Liver (tissue), 3 donors: ENCODE results near the gene TJP3.

Experiments used
- JUND ChIP-seq, 2 donors: IDR thresholded peaks; 2 replicates each; pipeline ENCODE4 v1.6.1; 2016; ENCODE audit warnings: antibody characterized with exemption in 2 of 2
- RAD21 ChIP-seq, 2 donors: IDR thresholded peaks; 2 replicates each; pipeline ENCODE4 v1.6.1; 2016; ENCODE audit warnings: antibody characterized with exemption in 2 of 2, mild to moderate bottlenecking in 2 of 2
- TAF1 ChIP-seq: conservative IDR thresholded peaks from 2 replicates; pipeline ENCODE4 v1.6.1; 2016; ENCODE audit warnings: antibody characterized with exemption, mild to moderate bottlenecking
- TF ChIP-seq, protein P1 (sequence below): fragments of 150-350 bp; IDR thresholded peaks from 2 replicates; pipeline ENCODE4 v1.5.1; 2017; ENCODE audit warnings: improper control_type of control experiment, low read depth, low read length; ENCODE audit not compliant: missing input control
- TF ChIP-seq, protein P2 (sequence below): IDR thresholded peaks from 2 replicates; pipeline ENCODE4 v1.6.1; 2016; ENCODE audit warnings: antibody characterized with exemption, mild to moderate bottlenecking
- TF ChIP-seq, protein P3 (sequence below): IDR thresholded peaks from 2 replicates; pipeline ENCODE4 v1.6.1; 2016; ENCODE audit warnings: antibody characterized with exemption
- donor health status: healthy.
- donor health status: healthy.

DNA sequence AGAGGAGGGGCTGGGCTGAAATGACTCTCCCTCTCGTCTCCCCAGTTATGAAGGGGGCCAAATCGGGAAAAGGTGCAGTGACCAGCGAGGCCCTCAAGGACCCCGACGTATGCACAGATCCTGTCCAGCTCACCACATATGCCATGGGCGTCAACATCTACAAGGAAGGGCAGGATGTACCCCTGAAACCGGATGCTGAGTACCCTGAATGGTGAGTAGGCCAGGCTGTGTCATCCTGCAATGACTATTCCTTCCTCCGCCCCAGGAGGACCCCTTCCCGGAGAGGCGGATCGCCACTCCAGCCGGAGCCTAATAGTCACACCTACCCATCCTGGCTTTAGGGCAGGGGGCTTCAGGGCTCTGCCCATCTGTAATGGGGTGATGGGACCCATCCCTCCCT, 56.9 kb downstream of the TJP3 start:
- TF ChIP-seq, protein P1, sequence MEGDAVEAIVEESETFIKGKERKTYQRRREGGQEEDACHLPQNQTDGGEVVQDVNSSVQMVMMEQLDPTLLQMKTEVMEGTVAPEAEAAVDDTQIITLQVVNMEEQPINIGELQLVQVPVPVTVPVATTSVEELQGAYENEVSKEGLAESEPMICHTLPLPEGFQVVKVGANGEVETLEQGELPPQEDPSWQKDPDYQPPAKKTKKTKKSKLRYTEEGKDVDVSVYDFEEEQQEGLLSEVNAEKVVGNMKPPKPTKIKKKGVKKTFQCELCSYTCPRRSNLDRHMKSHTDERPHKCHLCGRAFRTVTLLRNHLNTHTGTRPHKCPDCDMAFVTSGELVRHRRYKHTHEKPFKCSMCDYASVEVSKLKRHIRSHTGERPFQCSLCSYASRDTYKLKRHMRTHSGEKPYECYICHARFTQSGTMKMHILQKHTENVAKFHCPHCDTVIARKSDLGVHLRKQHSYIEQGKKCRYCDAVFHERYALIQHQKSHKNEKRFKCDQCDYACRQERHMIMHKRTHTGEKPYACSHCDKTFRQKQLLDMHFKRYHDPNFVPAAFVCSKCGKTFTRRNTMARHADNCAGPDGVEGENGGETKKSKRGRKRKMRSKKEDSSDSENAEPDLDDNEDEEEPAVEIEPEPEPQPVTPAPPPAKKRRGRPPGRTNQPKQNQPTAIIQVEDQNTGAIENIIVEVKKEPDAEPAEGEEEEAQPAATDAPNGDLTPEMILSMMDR, result no peak
- TF ChIP-seq, protein P2, sequence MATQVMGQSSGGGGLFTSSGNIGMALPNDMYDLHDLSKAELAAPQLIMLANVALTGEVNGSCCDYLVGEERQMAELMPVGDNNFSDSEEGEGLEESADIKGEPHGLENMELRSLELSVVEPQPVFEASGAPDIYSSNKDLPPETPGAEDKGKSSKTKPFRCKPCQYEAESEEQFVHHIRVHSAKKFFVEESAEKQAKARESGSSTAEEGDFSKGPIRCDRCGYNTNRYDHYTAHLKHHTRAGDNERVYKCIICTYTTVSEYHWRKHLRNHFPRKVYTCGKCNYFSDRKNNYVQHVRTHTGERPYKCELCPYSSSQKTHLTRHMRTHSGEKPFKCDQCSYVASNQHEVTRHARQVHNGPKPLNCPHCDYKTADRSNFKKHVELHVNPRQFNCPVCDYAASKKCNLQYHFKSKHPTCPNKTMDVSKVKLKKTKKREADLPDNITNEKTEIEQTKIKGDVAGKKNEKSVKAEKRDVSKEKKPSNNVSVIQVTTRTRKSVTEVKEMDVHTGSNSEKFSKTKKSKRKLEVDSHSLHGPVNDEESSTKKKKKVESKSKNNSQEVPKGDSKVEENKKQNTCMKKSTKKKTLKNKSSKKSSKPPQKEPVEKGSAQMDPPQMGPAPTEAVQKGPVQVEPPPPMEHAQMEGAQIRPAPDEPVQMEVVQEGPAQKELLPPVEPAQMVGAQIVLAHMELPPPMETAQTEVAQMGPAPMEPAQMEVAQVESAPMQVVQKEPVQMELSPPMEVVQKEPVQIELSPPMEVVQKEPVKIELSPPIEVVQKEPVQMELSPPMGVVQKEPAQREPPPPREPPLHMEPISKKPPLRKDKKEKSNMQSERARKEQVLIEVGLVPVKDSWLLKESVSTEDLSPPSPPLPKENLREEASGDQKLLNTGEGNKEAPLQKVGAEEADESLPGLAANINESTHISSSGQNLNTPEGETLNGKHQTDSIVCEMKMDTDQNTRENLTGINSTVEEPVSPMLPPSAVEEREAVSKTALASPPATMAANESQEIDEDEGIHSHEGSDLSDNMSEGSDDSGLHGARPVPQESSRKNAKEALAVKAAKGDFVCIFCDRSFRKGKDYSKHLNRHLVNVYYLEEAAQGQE, result no peak
- TF ChIP-seq JUND (IDR thresholded peaks at IDR 0.05) (no peak), RAD21 (IDR thresholded peaks at IDR 0.05) (no peak), TAF1 (no peak)
- TF ChIP-seq, protein P3, sequence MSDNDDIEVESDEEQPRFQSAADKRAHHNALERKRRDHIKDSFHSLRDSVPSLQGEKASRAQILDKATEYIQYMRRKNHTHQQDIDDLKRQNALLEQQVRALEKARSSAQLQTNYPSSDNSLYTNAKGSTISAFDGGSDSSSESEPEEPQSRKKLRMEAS, result no peak
